ENCODE measurements around the gene SLC25A1. TPM values are rescaled to one million over a fixed set of nuclear protein-coding genes. Genes with fewer than 3 reads are reported as not detected.

SLC25A1 gene
- total RNA-seq, 1 experiment from 2014 or later = 188 TPM

Other genes with a start within 250 kb of the SLC25A1 start
- 34.3 and 53.1 TPM in 2 replicates for gene PRODH, start 242.4 kb downstream of the SLC25A1 start, total RNA-seq (2014; rRNA removed; shearing (Covaris generic))
- 60.1 and 72.4 TPM in 2 replicates for gene DGCR2, start 56.3 kb downstream of the SLC25A1 start, total RNA-seq (2014; rRNA removed; shearing (Covaris generic))
- gene TSSK2, start 47.4 kb downstream of the SLC25A1 start, total RNA-seq (2014; rRNA removed; shearing (Covaris generic)) = not detected in 2 replicates
- 17.6 and 28.4 TPM in 2 replicates for gene ESS2, start 34.1 kb downstream of the SLC25A1 start, total RNA-seq (2014; rRNA removed; shearing (Covaris generic))
- 0.78 TPM in 1 of 2 replicates, not detected in the other for gene GSC2, start 28.4 kb downstream of the SLC25A1 start, total RNA-seq (2014; rRNA removed; shearing (Covaris generic))
- gene CLTCL1, start 113.0 kb upstream of the SLC25A1 start, total RNA-seq (2014; rRNA removed; shearing (Covaris generic)) = 10.3 and 11.0 TPM in 2 replicates